A549 treated with CORT108297 at 1 μM for 4 hours (cell line): Measurements from ENCODE around the gene ZSCAN9. TPM values are rescaled to one million over a fixed set of nuclear protein-coding genes. Genes with fewer than 3 reads are reported as not detected.

Experiments used
- total RNA-seq: library from RNA; stranded (reverse); fragments of 200-300 nt; extraction: Qiagen RNA extraction; gene quantifications from 5 replicates; pipeline ENCODE4 v1.2.3, GENCODE V29; 2022

Gene ZSCAN9
- total RNA-seq = 5.8 to 8.2 TPM (median 7.4 TPM) in 5 replicates

DNA sequence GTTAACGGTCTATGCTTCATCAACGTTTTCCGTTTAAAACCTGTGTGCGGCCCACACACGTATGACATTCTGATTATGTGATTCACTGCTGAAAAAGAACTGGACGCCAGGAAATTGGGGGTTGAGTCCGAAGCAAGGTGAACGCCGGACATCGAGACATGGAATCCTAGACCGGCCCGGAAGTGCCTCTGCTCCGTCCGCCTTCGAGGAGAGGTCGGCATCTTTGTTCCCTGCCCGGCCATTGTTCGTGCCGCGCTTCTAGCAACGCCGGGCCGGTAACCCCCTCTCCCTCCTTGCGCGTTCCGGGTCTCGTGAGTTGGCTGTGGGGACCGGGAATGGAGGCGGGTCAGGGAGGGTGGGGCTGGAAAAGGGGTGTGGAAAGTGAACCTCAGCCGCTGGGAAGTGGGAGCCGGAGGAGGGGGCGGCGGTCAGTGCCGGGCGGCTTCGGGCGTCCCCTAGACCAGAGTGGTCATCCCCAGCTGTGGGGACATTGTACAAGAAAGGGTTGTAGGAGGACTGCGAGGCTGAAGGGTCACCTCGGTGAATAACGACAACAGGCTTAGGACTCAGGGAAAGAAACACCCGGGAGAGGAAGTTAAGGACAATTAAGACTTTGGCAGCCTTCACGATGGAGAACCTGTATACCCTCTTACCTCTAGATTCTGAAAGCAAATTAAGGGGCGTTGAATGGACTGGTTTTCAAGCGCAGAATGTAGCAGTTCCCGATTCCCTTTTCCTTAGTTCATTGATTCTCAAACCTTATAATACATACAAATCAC lies at the start of gene ZSCAN9:
Gene ZSCAN9 (plus strand): TSS at position 220 of the 779 bp plus-strand sequence. CDS start 1,810 bp downstream, outside the sequence.

DNA sequence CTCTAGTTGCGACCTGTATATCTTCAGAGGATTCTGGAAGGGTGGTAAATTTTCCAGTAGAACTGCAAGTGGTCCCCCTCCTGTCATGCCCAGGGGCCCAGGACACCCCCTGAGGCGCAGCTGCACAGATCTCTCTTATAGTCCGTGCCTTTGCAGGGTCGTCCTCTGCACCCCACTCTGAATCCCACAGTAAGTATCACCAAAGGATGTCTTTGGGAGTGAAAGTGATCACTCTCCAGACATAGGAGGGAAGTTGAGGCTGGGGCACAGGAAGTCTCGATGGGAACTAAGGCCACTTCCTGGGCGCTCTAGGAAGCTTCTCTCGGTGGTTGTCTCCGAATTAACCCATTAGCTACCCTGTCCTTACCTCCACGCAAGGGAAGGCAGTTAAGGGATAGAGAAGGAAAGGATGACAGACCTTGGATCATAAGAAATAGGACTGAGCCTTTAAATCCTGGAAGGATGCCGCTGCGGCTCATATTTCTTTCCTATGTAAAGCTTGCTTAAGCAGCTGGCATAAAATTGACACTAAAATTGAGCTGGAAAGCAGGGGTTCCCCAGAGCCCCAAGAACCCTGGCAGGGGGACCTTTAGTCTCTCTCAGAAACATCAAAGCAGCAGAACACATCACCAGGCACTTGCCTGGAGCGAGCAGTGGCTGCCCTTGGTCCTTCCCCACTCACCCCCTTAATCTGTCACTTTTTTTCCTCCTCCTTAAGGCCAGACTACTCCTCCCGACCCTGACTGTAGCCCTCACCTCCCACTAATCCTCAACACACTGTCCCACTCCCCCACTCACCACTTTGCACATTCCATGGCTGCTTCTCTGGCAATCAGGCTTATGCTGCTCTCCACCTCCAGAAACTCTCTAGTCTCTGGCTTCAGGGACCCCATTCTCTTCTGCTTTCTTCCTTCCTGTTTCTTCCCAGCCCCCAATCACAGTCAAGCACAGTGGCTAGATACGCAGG lies 27.2 kb downstream of the ZSCAN9 start, which contains the start of gene ZKSCAN4:
Gene ZKSCAN4 (minus strand): TSS at position 261 of the 967 bp plus-strand sequence. CDS start 289 bp downstream, outside the sequence.

DNA sequence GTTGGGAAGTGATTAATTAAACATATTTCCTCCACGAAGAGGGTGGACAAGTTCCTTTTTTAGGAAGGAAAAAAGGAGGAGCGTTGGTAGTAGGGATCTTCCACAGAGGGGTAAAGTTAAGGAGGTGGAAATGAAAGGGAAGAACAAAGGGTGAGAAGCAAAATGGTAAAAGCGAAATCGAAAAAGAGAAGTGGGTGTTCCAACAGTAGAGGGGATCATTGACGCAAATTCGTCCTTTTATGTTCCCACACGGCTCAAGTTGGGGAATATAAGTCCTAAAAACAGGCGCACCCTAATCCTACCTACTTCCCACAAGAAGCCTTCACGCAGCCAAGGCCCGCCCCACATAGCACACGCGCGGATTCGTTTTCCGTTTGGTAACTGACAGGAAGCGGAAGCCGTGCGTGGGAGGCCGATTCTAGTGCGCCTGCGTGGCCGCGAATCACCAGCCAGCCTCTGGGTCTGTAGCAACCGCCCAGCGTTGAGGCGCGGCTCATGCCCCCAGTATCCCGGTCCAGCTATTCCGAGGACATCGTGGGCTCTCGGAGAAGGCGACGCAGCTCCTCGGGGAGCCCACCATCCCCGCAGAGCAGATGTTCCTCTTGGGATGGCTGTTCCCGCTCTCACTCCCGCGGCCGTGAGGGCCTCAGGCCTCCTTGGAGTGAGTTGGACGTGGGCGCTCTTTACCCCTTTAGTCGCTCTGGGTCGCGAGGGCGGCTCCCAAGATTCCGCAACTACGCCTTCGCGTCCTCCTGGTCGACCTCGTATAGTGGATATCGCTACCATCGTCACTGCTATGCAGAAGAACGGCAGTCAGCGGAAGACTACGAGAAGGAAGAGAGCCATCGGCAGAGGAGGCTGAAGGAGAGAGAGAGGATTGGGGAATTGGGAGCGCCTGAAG lies 34.1 kb downstream of the ZSCAN9 start, which contains the start of gene NKAPL:
Gene NKAPL (plus strand): TSS at position 421 of the 901 bp plus-strand sequence. CDS start 75 bp downstream, at position 496.

DNA sequence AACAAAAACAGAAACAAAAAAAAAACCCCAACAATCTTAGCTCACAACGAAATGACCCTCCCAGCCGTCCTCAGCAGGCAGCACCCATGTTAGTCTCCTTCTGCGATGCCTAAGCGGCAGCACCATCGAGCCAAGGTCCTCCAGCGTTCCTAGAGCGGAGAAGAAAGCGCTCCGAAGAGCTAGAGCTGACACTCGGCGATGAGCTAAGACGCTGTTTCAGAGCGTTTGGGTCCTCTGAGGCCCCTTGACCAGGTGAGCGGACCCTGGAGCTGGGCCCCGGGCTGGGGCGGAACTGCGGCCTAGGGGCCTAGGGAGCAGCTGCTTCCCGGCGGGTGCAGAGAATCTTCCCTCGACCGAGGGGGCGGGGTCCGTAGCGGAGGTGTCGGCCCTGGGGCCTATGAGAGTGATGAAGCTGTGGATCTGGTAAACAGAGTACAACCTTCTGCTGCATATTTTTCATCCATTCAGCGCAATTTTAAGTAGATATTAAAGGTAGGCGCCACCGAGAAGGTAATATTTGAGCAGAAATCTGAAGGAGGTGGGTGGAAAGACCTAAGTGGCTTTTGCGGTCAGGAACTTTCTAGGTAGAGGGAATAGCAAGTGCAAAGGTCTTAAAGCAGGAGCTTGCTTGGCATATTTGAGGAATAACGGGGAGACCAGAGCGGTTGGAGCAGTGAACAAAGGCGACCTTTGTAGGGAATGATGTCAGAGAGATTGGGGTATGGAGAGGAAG lies 42.1 kb downstream of the ZSCAN9 start, which contains the start of gene ZSCAN26:
Gene ZSCAN26 (plus strand): TSS at position 182 of the 733 bp plus-strand sequence. CDS start 4,777 bp downstream, outside the sequence.

DNA sequence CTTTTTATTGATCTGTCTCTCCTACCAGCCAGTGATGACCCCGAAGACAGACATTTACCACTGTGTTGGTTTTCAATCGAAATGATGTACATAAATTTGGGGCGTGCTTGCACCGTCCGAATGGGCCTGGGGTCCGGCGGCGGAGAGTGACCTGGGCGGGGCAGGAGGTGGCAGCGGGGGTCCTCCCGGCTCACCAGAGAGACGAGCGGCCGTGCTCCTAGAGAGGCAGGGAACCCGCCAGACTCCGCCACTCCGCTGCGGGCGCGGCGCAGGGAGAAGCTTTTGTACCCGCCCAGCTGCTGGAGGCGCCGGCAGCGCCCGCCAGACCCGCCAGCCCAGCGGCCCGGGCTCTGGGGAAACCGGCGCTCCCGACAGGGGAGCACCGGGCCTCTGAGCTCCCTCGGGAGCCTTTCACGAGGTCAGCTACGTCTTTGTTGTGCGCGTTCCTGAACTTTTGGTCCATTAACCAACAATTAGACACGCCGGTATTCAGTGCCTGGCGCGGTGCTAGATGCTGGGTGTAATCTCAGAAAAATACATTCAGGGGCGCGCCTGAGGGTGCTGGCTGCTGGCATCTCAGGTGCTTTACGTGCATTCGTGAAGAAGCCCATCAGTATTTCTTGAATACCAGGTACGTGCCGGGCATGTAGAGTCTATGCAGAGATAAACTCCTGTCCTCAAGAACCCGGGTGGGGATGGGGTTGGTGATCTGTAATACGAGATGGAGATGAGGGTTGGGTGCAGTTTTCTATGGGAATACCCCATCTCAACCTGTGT lies 56.4 kb downstream of the ZSCAN9 start, which contains the start of gene PGBD1:
Gene PGBD1 (plus strand): TSS at position 285 of the 777 bp plus-strand sequence. CDS start 2,242 bp downstream, outside the sequence.

Other genes starting within 250 kb of the ZSCAN9 start
- gene ZNF165, start 144.7 kb upstream of the ZSCAN9 start, total RNA-seq = 0.93 to 1.1 TPM (median 0.98 TPM) in 5 replicates
- gene ZSCAN16, start 100.7 kb upstream of the ZSCAN9 start, total RNA-seq = 3.9 to 5.1 TPM (median 4.2 TPM) in 5 replicates
- gene ZKSCAN8, start 83.4 kb upstream of the ZSCAN9 start, total RNA-seq = 4.0 to 6.0 TPM (median 5.2 TPM) in 5 replicates
- 2.2 to 3.1 TPM (median 2.5 TPM) in 5 replicates for gene ZKSCAN4, start 27.0 kb downstream of the ZSCAN9 start, total RNA-seq
- not detected in 5 replicates for gene NKAPL, start 34.0 kb downstream of the ZSCAN9 start, total RNA-seq
- 3.6 to 6.9 TPM (median 5.3 TPM) in 5 replicates for gene ZSCAN26, start 41.9 kb downstream of the ZSCAN9 start, total RNA-seq
- gene PGBD1, start 56.3 kb downstream of the ZSCAN9 start, total RNA-seq = 4.6 to 6.0 TPM (median 4.8 TPM) in 5 replicates
- 1.7 to 2.8 TPM (median 2.1 TPM) in 5 replicates for gene ZSCAN31, start 110.9 kb downstream of the ZSCAN9 start, total RNA-seq
- gene ZKSCAN3, start 124.7 kb downstream of the ZSCAN9 start, total RNA-seq = 1.5 to 2.6 TPM (median 2.2 TPM) in 5 replicates
- gene ZSCAN12, start 174.5 kb downstream of the ZSCAN9 start, total RNA-seq = 1.3 to 1.7 TPM (median 1.6 TPM) in 5 replicates
- not detected in 5 replicates for gene ZSCAN23, start 218.2 kb downstream of the ZSCAN9 start, total RNA-seq